HFF-Myc (cell line): ENCODE measurements around the gene APOC4.
A peak's percentile ranks its signal among the peaks of the same experiment; 100 is the strongest.
"Not testable (repeated sequence)": the region's sequence is repeated elsewhere in the genome, so short reads cannot be mapped to it uniquely, and the experiment has no call there.

Experiments
- DNase-seq: peaks from one replicate; pipeline ENCODE4 v3.0.0-alpha.2; 2011; ENCODE audit warnings: low read depth; ENCODE audit errors: extremely low read depth
- H3K4me3 ChIP-seq: replicated peaks from 2 replicates; pipeline ENCODE4 v1.5.1; 2011; ENCODE audit warnings: low read depth, mild to moderate bottlenecking, control low read depth, low read length
- TF ChIP-seq, protein P1 (sequence below): IDR thresholded peaks from 2 replicates; pipeline ENCODE4 v1.5.1; 2012; ENCODE audit warnings: mild to moderate bottlenecking, low read depth, low read length, control low read depth; ENCODE audit errors: missing control alignments

Gene APOC4

DNA sequence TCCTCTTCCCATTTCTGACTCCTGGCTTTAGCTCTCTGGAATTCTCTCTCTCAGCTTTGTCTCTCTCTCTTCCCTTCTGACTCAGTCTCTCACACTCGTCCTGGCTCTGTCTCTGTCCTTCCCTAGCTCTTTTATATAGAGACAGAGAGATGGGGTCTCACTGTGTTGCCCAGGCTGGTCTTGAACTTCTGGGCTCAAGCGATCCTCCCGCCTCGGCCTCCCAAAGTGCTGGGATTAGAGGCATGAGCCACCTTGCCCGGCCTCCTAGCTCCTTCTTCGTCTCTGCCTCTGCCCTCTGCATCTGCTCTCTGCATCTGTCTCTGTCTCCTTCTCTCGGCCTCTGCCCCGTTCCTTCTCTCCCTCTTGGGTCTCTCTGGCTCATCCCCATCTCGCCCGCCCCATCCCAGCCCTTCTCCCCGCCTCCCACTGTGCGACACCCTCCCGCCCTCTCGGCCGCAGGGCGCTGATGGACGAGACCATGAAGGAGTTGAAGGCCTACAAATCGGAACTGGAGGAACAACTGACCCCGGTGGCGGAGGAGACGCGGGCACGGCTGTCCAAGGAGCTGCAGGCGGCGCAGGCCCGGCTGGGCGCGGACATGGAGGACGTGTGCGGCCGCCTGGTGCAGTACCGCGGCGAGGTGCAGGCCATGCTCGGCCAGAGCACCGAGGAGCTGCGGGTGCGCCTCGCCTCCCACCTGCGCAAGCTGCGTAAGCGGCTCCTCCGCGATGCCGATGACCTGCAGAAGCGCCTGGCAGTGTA is 33.8 kb upstream of the APOC4 start:
- TF ChIP-seq, protein P1, sequence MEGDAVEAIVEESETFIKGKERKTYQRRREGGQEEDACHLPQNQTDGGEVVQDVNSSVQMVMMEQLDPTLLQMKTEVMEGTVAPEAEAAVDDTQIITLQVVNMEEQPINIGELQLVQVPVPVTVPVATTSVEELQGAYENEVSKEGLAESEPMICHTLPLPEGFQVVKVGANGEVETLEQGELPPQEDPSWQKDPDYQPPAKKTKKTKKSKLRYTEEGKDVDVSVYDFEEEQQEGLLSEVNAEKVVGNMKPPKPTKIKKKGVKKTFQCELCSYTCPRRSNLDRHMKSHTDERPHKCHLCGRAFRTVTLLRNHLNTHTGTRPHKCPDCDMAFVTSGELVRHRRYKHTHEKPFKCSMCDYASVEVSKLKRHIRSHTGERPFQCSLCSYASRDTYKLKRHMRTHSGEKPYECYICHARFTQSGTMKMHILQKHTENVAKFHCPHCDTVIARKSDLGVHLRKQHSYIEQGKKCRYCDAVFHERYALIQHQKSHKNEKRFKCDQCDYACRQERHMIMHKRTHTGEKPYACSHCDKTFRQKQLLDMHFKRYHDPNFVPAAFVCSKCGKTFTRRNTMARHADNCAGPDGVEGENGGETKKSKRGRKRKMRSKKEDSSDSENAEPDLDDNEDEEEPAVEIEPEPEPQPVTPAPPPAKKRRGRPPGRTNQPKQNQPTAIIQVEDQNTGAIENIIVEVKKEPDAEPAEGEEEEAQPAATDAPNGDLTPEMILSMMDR = no peak
- no peak overlapping the region for H3K4me3 ChIP-seq
- DNase-seq = no peak

DNA sequence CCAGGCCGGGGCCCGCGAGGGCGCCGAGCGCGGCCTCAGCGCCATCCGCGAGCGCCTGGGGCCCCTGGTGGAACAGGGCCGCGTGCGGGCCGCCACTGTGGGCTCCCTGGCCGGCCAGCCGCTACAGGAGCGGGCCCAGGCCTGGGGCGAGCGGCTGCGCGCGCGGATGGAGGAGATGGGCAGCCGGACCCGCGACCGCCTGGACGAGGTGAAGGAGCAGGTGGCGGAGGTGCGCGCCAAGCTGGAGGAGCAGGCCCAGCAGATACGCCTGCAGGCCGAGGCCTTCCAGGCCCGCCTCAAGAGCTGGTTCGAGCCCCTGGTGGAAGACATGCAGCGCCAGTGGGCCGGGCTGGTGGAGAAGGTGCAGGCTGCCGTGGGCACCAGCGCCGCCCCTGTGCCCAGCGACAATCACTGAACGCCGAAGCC is 33.2 kb upstream of the APOC4 start:
- DNase-seq = no peak

DNA sequence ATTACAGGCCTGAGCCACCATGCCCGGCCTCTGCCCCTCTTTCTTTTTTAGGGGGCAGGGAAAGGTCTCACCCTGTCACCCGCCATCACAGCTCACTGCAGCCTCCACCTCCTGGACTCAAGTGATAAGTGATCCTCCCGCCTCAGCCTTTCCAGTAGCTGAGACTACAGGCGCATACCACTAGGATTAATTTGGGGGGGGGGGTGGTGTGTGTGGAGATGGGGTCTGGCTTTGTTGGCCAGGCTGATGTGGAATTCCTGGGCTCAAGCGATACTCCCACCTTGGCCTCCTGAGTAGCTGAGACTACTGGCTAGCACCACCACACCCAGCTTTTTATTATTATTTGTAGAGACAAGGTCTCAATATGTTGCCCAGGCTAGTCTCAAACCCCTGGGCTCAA is 32.3 kb upstream of the APOC4 start:
- TF ChIP-seq, protein P1 = no peak
- no peak for DNase-seq
- no peak overlapping the region for H3K4me3 ChIP-seq

More for the DNA sequence above, 33.2 kb upstream of the APOC4 start:
- H3K4me3 ChIP-seq = no peak overlapping the region
- TF ChIP-seq, protein P1 = no peak

DNA sequence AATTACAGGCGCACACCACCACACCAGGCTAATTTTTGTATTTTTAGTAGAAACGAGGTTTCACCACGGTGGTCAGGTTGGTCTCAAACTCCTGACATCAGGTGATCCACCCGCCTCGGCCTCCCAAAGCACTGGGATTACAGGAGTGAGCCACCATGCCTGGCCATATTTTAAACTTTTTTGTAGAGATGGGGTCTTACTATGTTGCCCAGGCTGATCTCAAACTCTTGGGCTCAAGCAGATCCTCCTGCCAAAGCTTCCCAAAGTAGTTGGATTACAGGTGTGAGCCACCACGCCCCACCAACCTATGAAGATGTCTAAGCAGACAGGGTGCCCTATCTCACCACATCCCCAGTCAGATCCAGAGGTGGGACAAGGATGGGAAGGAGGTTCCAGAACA is 30.1 kb upstream of the APOC4 start:
- not testable (repeated sequence) for DNase-seq

DNA sequence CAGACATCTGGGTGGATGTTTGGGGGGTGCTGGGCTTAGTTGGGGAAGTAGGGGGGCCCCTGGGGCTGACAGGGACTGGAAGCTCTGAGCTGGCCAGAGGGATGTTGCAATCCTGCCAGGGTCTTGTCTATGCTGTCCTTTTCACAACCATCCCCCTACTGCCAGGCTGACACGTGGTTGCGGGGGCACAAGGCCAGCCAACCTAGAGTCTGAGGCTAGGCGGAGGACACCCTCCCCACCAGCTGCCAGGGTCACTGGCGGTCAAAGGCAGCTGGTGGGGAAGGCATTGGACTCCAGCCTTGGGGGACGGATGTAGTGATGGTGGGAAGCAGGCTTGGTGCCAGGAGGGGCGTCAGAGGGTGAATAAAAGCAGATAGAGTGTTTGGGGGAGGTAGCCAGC is 29.2 kb upstream of the APOC4 start:
- DNase-seq = no peak
- TF ChIP-seq, protein P1 = no peak
- no peak overlapping the region for H3K4me3 ChIP-seq

More for the DNA sequence above, 30.1 kb upstream of the APOC4 start:
- not testable (repeated sequence) for H3K4me3 ChIP-seq

DNA sequence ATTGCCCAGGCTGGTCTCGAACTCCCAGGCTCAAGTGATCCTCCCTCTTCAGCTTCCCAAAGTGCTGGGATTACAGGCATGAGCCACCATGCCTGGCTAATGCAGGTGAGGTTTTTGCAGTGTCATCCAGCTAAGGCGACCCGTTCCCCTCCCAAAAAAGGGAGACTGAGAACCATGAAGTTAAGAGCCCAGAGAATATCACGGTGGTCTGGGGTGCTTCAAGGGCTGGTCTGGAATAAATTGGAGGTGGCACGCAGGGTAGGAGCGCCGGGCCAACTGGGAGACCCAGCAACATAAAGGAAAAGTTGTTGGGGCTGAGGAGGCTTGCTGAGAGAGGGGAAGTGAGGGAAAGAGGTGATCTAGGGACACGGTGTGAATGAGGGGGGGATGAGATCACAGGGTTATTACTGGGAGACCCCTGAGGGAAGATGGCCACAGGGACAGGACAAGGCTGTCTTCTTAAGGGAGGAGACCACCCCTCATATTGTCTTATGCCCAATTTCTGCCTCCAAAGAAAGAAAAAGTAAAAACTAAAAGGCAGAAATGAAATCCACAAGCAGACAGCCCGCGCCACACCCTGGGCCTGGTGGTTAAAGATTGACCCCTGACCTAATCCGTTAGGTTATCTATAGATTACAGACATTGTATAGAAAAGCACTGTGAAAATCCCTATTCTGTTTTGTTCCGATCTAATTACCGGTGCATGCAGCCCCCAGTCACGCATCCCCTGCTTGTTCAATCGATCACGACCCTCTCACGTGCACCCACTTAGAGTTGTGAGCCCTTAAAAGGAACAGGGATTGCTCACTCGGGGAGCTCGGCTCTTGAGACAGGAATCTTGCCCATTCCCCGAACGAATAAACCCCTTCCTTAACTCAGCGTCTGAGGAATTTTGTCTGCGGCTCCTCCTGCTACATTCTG is 28.3 kb upstream of the APOC4 start:
- not testable (repeated sequence) for DNase-seq
- peak overlapping the region; percentile 50 for H3K4me3 ChIP-seq

DNA sequence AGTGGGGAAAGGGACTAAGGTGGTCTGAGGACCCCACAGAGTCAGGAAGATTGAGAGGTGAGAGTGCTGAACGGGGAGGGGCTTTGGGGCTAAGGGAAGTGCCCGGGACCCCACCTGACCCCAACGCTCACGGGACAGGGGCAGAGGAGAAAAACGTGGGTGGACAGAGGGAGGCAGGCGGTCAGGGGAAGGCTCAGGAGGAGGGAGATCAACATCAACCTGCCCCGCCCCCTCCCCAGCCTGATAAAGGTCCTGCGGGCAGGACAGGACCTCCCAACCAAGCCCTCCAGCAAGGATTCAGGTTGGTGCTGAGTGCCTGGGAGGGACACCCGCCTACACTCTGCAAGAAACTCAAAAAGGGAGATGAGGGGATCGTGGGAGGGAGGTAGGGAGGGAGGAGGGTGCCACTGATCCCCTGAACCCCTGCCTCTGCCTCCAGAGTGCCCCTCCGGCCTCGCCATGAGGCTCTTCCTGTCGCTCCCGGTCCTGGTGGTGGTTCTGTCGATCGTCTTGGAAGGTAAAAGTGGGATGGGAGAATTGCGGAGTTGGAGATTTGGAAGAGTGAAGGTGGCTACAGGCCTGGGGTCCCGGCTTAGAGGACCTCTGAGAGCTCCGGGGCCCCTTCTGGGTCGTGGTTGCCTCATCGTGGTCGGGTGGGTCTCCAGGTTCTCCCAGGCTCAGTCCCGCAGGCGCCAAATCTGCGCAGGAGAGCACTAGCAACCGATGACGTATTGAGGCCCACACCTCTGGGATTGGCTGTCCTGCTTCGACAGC is 27.4 kb upstream of the APOC4 start, which contains the start of gene APOC1:
Gene APOC1 (plus strand): TSS at position 176 of the 774 bp plus-strand sequence. CDS start 284 bp downstream, at position 460.
- DNase-seq = peak; percentile 77

DNA sequence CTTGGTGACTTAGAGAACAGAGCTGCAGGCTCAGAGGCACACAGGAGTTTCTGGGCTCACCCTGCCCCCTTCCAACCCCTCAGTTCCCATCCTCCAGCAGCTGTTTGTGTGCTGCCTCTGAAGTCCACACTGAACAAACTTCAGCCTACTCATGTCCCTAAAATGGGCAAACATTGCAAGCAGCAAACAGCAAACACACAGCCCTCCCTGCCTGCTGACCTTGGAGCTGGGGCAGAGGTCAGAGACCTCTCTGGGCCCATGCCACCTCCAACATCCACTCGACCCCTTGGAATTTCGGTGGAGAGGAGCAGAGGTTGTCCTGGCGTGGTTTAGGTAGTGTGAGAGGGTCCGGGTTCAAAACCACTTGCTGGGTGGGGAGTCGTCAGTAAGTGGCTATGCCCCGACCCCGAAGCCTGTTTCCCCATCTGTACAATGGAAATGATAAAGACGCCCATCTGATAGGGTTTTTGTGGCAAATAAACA is 17.8 kb upstream of the APOC4 start:
- DNase-seq = no peak
- TF ChIP-seq, protein P1 = no peak
- H3K4me3 ChIP-seq = no peak overlapping the region

More for the DNA sequence above, 27.4 kb upstream of the APOC4 start, which contains the start of gene APOC1:
- peak within 1 kb of the TSS; percentile 50 for H3K4me3 ChIP-seq
